Measurements from ENCODE around the gene SPO11. TPM values are rescaled to one million over a fixed set of nuclear protein-coding genes. Genes with fewer than 3 reads are reported as not detected.
A peak's percentile ranks its signal among the peaks of the same experiment; 100 is the strongest.

Gene SPO11
- total RNA-seq, 6 experiments from 2014 or later, result not detected

DNA sequence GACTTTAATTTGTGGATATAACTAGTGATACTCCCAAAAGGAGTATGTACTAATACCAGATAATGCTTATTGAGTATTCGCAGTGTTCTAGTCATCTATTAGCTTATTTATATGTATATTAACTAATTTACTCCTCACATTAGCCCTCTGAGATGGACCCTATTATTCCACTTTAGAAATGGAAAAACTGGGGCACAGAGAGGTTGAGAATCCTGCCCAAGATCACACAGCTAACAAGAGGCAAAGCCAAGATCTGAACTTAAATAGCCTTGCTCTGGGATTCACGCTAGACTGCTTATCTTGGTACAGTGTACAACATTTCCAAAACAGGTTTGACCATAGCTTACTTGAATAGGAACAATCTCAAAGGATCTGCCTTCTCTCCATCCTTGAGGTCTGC lies 8.5 kb upstream of the SPO11 start:
- no peak overlapping the region for H3K4me3 Mint-ChIP-seq
- no peaks in the 10 kb centered on the region; the same call in 1 of the 2 replicates for H3K4me1 Mint-ChIP-seq (ENCODE audit: low read depth)
- no peak overlapping the region for H3K27ac Mint-ChIP-seq
- TF ChIP-seq, protein P1, sequence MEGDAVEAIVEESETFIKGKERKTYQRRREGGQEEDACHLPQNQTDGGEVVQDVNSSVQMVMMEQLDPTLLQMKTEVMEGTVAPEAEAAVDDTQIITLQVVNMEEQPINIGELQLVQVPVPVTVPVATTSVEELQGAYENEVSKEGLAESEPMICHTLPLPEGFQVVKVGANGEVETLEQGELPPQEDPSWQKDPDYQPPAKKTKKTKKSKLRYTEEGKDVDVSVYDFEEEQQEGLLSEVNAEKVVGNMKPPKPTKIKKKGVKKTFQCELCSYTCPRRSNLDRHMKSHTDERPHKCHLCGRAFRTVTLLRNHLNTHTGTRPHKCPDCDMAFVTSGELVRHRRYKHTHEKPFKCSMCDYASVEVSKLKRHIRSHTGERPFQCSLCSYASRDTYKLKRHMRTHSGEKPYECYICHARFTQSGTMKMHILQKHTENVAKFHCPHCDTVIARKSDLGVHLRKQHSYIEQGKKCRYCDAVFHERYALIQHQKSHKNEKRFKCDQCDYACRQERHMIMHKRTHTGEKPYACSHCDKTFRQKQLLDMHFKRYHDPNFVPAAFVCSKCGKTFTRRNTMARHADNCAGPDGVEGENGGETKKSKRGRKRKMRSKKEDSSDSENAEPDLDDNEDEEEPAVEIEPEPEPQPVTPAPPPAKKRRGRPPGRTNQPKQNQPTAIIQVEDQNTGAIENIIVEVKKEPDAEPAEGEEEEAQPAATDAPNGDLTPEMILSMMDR (IDR thresholded peaks at IDR 0.05), result no peak
- no peak for DNase-seq
- peaks cover 28% of the 10 kb centered on the region for H3K27me3 Mint-ChIP-seq (ENCODE audit: insufficient read depth)
- H3K9me3 Mint-ChIP-seq, result no peaks in the 10 kb centered on the region
- no peaks in the 10 kb centered on the region for H3K36me3 Mint-ChIP-seq (ENCODE audit: low read depth)

DNA sequence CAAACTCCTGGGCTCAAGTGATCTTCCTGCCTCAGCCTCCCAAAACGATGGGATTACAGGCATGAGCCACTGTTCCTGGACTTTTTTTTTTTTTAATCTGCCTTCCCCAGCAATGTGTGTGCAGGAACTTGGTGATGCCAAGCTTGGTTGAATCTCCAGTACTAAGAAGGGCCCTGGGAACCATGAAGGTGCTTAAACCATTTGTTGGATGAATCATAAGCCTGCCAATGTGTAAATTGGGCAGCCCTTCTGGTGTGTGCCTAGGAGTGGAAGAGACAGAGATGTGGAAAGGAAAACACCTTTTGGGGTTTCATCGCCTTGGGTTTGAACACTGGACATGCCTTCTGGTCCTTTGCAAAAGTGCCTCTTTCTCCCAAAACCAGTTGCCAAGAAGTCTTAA lies 7.1 kb upstream of the SPO11 start:
- Mint-ChIP-seq H3K36me3 (ENCODE audit: low read depth) (no peaks in the 10 kb centered on the region), H3K4me1 (ENCODE audit: low read depth) (no peaks in the 10 kb centered on the region; the same call in 1 of the 2 replicates), H3K27me3 (ENCODE audit: insufficient read depth) (peaks cover 33% of the 10 kb centered on the region), H3K9me3 (no peaks in the 10 kb centered on the region), H3K4me3 (no peak overlapping the region), H3K27ac (no peak overlapping the region)
- TF ChIP-seq, protein P1 (IDR thresholded peaks at IDR 0.05), result no peak
- no peak for DNase-seq

DNA sequence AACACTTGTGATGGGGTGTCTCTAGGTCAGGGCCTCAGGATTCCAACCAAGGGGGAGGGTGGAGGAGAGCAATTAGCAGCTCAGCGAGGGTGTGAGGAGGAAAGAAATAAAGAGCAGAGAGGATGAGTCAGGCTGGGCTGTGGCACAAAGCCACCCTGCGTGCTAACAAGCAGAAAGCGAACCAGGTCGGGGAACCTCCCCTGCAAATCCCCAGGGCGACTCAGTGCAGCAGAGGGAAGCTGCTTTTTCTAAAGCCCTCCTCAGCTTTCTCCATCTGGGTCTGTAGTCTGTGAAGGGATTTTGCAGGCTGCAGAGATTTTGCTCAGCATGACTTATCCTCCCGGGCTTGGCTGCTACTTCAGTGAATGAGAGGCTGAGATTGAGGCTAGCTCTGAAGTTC lies 6.6 kb upstream of the SPO11 start:
- Mint-ChIP-seq H3K36me3 (ENCODE audit: low read depth) (no peaks in the 10 kb centered on the region), H3K9me3 (no peaks in the 10 kb centered on the region), H3K27me3 (ENCODE audit: insufficient read depth) (peaks cover 28% of the 10 kb centered on the region), H3K27ac (no peak overlapping the region), H3K4me3 (no peak overlapping the region), H3K4me1 (ENCODE audit: low read depth) (no peaks in the 10 kb centered on the region; the same call in 1 of the 2 replicates)
- TF ChIP-seq, protein P1 (IDR thresholded peaks at IDR 0.05), result no peak
- peak; percentile 1 for DNase-seq

DNA sequence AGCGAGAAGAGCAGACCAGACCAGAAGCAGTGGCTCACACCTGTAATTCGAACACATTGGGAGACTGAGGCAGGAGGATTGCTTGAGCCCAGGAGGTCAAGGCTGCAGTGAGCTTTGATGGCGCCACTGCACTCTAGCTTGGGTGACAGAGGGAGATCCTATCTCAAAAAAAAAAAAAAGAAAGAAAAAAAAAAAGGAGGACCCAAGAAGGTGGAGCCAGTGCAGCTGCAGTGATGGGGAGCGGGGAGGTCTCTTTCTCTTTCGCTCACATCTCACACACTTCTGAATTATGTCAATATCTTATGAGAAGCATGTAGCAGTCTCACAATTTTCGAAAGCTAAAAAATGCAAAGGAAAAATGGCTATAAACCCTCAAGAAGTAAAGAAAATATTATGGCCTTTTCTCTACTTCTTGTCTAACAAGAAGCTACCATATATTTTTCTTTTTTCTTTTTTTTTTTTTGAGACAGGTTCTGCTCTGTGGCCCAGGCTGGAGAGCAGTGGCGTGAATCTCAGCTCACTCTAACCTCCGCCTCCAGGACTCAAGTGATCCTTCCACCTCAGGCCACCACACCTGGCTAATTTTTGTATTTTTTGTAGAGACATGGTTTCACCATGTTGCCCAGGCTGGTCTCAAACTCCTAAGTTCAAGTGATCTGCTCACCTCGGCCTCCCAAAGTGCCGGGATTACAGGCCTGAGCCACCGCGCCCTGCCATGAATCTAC lies 3.8 kb upstream of the SPO11 start:
- Mint-ChIP-seq H3K4me1 (ENCODE audit: low read depth) (no peaks in the 10 kb centered on the region; the same call in 1 of the 2 replicates), H3K9me3 (no peaks in the 10 kb centered on the region), H3K27me3 (ENCODE audit: insufficient read depth) (peaks cover 28% of the 10 kb centered on the region), H3K27ac (no peak overlapping the region), H3K36me3 (ENCODE audit: low read depth) (no peaks in the 10 kb centered on the region), H3K4me3 (no peak overlapping the region)
- no peak for DNase-seq
- TF ChIP-seq, protein P1 (IDR thresholded peaks at IDR 0.05), result no peak

DNA sequence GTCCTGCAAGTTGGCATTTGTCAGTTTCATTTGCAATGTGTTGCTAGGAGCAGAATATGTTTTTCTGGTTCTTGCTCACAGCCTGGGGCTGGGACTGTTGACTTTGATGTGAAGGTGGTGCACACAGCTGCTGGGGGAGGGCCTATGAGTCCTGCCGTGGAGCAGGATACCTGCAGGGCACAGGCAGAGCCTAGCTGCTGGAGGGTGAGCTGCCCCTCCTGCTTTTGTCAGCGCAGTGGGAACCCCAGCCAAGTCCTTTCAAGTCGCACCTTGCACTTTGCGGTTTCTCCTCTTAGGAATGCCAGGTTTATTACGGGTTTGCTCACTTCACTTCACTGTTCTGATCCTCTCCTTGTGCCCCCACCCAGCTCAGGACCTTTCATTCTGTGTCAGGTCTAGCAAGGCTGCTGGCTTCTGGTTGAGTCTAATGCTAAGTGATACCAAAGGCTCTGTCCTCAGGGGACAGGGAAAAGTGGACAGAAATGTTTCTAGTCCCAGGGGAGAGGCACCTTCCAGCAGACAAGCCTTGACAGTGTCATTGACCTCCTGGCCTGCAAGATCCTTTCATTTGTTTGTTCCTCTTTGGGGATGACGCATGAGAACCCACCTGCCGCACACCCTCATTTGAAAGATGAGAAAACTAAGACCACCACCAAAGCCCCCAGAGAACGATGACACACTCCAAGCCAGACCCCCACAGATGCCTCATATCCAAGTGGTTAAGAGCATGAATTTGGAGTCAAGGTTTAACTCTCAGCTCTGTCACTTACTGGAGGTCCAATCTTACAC lies 2.7 kb upstream of the SPO11 start:
- Mint-ChIP-seq H3K4me3 (no peak overlapping the region), H3K9me3 (no peaks in the 10 kb centered on the region), H3K4me1 (ENCODE audit: low read depth) (no peaks in the 10 kb centered on the region; the same call in 1 of the 2 replicates), H3K27ac (no peak overlapping the region), H3K27me3 (ENCODE audit: insufficient read depth) (peaks cover 28% of the 10 kb centered on the region), H3K36me3 (ENCODE audit: low read depth) (no peaks in the 10 kb centered on the region)
- DNase-seq, result no peak
- TF ChIP-seq, protein P1 (IDR thresholded peaks at IDR 0.05), result no peak
